GM12892 (cell line): ENCODE results near the gene ZNF414.

ENCODE experiments used
- POLR2A ChIP-seq: IDR thresholded peaks from 2 replicates; pipeline ENCODE4 v1.6.1; 2011; ENCODE audit warnings: low read depth, low read length, control low read depth
- POLR2AphosphoS5 ChIP-seq: IDR thresholded peaks from 2 replicates; pipeline ENCODE4 v1.6.1; 2011; ENCODE audit warnings: low read depth, low read length, control low read depth
- TAF1 ChIP-seq: IDR thresholded peaks from 2 replicates; pipeline ENCODE4 v1.6.1; 2011; ENCODE audit warnings: low read depth, mild to moderate bottlenecking, control low read depth, low read length, borderline replicate concordance

DNA sequence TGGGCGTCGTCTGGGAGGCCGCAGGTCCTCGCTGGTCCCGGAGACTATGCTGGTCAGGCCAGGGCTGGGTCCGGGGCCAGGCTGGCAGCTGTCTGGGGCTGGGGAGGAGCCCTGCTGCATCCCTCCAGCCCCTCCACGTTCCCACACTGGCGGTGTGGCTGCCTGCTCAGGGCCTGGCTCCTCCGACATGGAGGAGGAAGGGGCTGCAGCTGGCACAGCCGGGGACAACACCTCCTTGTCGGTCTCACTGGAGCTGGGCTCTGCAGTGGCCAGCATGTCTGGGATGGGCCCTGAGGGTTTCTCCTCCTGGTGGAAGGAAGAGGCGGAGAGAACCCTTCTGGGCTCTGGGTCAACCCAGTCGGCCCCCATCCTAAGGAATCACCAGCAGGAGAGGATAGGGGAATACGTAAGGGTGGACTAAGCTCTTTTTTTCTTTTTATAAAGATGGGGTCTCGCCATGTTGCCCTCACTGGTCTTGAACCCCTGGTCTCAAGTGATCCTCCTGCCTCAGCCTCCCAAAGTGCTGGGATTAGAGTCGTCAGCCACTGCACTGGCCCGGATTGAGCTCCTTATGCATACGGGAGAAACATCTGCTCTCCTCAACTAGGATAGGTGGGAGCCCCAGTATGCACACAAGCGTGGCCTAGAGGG is 806 bp downstream of the ZNF414 start:
- TF ChIP-seq POLR2A (no peak), POLR2AphosphoS5 (no peak), TAF1 (no peak)
